DND-41 (cell line): ENCODE data around the gene IL13RA2.

Experiments used
- CTCF ChIP-seq: IDR thresholded peaks from 2 replicates; pipeline ENCODE4 v1.5.1; 2012; ENCODE audit warnings: borderline replicate concordance, low read length, moderate library complexity, mild to moderate bottlenecking; ENCODE audit not compliant: poor library complexity, severe bottlenecking; ENCODE audit errors: extremely low read depth
- EZH2 ChIP-seq: IDR thresholded peaks from 3 replicates; pipeline ENCODE4 v1.6.1; 2012; ENCODE audit warnings: borderline replicate concordance, low read depth, mild to moderate bottlenecking, moderate library complexity, low read length, inconsistent platforms; ENCODE audit not compliant: severe bottlenecking

- TF ChIP-seq EZH2 (no peak), CTCF (no peak)
Measured at GRCh38 chrX:114985967-114986592, 31.3 kb downstream of the IL13RA2 start.
